Measurements from ENCODE around the gene TBC1D30. TPM values are rescaled to one million over a fixed set of nuclear protein-coding genes. Genes with fewer than 3 reads are reported as not detected.

The TBC1D30 gene
- total RNA-seq, 6 donors from 2014 or later: 13.0 to 35.2 (median 16.8) TPM

GRCh38 chr12:64813723-64814122, 10.7 kb upstream of the TBC1D30 start:
- no peak for DNase-seq
- no peaks in the 10 kb centered on the region for H3K36me3 ChIP-seq
- no peaks in the 10 kb centered on the region for H3K4me1 ChIP-seq
- no peak for ATAC-seq (ENCODE audit: low FRiP score in 2 of 2)
- TF ChIP-seq CTCF (IDR thresholded peaks at IDR 0.05): no peak
- no peak for TF ChIP-seq POLR2A (IDR thresholded peaks at IDR 0.05)
- TF ChIP-seq POLR2AphosphoS5 (IDR thresholded peaks at IDR 0.05): no peak
- no peak overlapping the region for H3K27ac ChIP-seq
- no peaks in the 10 kb centered on the region for H3K27me3 ChIP-seq
- 62 to 76% methylated on average over 3 of the region's 3 CpGs for WGBS, 2 donors
- no peak overlapping the region for H3K4me3 ChIP-seq
- no peaks in the 10 kb centered on the region for H3K9me3 ChIP-seq

GRCh38 chr12:64814432-64814831, 10.0 kb upstream of the TBC1D30 start:
- 43 to 46% methylated on average over 2 of the region's 2 CpGs for WGBS, 2 donors
- no peak for ATAC-seq (ENCODE audit: low FRiP score in 2 of 2)

GRCh38 chr12:64819816-64820402, 4.5 kb upstream of the TBC1D30 start:
- H3K27me3 ChIP-seq: peaks cover 0 to 7% (median 5%) of the 10 kb centered on the region in 4 donors
- H3K4me3 ChIP-seq: no peak overlapping the region
- no peak overlapping the region for H3K27ac ChIP-seq
- no peak for DNase-seq
- no peaks in the 10 kb centered on the region for H3K36me3 ChIP-seq
- peaks cover 9 to 11% (median 10%) of the 10 kb centered on the region in 4 donors for H3K4me1 ChIP-seq
- no peak for ATAC-seq (ENCODE audit: low FRiP score in 2 of 2)
- H3K9me3 ChIP-seq: peaks cover 0 to 3% (median 0%) of the 10 kb centered on the region in 4 donors
- 82 to 87% methylated on average over 5 of the region's 5 CpGs for WGBS, 2 donors
- no peak for TF ChIP-seq EP300 (IDR thresholded peaks at IDR 0.05)
- no peak for TF ChIP-seq POLR2AphosphoS5 (IDR thresholded peaks at IDR 0.05)
- TF ChIP-seq CTCF (IDR thresholded peaks at IDR 0.05): no peak
- TF ChIP-seq POLR2A (IDR thresholded peaks at IDR 0.05): no peak

More at GRCh38 chr12:64814432-64814831, 10.0 kb upstream of the TBC1D30 start:
- no peak overlapping the region for H3K27ac ChIP-seq
- H3K4me1 ChIP-seq: no peaks in the 10 kb centered on the region
- no peak for DNase-seq
- H3K9me3 ChIP-seq: no peaks in the 10 kb centered on the region
- TF ChIP-seq CTCF (IDR thresholded peaks at IDR 0.05) (no peak), POLR2A (IDR thresholded peaks at IDR 0.05) (no peak), POLR2AphosphoS5 (IDR thresholded peaks at IDR 0.05) (no peak)
- no peaks in the 10 kb centered on the region for H3K27me3 ChIP-seq
- no peaks in the 10 kb centered on the region for H3K36me3 ChIP-seq
- no peak overlapping the region for H3K4me3 ChIP-seq

GRCh38 chr12:64820593-64820992, 3.9 kb upstream of the TBC1D30 start:
- DNase-seq (no peak), ATAC-seq (ENCODE audit: low FRiP score in 2 of 2) (no peak)
- H3K4me1 ChIP-seq: peaks cover 16 to 18% (median 17%) of the 10 kb centered on the region in 4 donors
- no peaks in the 10 kb centered on the region for H3K36me3 ChIP-seq
- no peak overlapping the region for H3K27ac ChIP-seq
- WGBS, 2 donors: 85 to 91% methylated on average over 3 of the region's 3 CpGs
- TF ChIP-seq POLR2A (IDR thresholded peaks at IDR 0.05) (no peak), POLR2AphosphoS5 (IDR thresholded peaks at IDR 0.05) (no peak), EP300 (IDR thresholded peaks at IDR 0.05) (no peak), CTCF (IDR thresholded peaks at IDR 0.05) (no peak)
- H3K4me3 ChIP-seq: no peak overlapping the region
- peaks cover 0 to 3% (median 0%) of the 10 kb centered on the region in 4 donors for H3K9me3 ChIP-seq
- peaks cover 0 to 14% (median 11%) of the 10 kb centered on the region in 4 donors for H3K27me3 ChIP-seq

- H3K4me1 ChIP-seq: peaks cover 18 to 23% (median 22%) of the 10 kb centered on the region in 4 donors
- ATAC-seq (ENCODE audit: low FRiP score in 2 of 2): no peak
- TF ChIP-seq POLR2A (IDR thresholded peaks at IDR 0.05) (no peak), EP300 (IDR thresholded peaks at IDR 0.05) (no peak), POLR2AphosphoS5 (IDR thresholded peaks at IDR 0.05) (no peak)
- peaks cover 0 to 3% (median 0%) of the 10 kb centered on the region in 4 donors for H3K9me3 ChIP-seq
- no peak overlapping the region for H3K27ac ChIP-seq
- WGBS, 2 donors: 81 to 88% methylated on average over 5 of the region's 5 CpGs
- no peak for DNase-seq
- no peaks in the 10 kb centered on the region for H3K36me3 ChIP-seq
- no peak overlapping the region for H3K4me3 ChIP-seq
- peaks cover 0 to 17% (median 13%) of the 10 kb centered on the region in 4 donors for H3K27me3 ChIP-seq
These were observed 3.3 kb upstream of the TBC1D30 start for GRCh38 chr12:64821116-64821630.

All from upper lobe of left lung (tissue), 6 donors.